NCI-H1105 (cell line): ENCODE data around the gene SMYD4.
"Not testable (repeated sequence)": the region's sequence is repeated elsewhere in the genome, so short reads cannot be mapped to it uniquely, and the experiment has no call there.

Experiments
- DNase-seq: peaks from one replicate; lab custom pipeline; 2025; lab: John Stamatoyannopoulos, UW

The SMYD4 gene

DNA sequence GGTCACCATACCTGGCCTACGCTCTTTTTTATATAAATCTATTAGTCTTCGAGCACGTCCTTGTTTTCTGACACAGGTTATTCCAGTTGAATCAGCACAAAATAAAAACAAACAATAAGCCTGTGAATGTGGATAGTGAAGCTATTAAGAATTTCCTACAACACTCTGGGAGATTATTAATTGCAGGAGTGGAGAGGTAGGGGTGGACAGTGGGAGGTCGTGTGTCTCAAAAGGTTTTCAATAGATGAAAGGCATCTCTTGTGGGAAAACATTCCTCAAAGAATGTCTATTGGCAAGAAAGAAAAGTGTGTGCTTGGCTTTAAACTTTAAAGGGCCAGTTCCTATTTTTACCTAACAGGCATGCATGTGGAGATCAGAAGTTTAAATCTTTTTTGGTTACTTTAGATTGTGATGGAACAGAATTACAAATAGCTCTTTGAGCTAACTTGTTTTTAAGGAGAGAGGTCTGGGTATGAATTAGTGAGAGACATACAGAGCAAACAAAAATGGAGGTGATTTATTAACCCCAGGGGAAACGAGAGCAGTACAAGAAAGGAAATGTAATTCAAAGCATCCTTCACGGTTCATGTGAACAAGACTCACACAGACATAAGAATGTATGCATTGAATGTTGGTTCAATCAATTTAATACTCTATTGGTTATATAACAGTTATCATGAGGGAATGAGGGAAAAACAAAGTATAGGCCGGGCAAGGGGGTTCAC, 9.0 kb downstream of the SMYD4 start:
- no peak for DNase-seq

DNA sequence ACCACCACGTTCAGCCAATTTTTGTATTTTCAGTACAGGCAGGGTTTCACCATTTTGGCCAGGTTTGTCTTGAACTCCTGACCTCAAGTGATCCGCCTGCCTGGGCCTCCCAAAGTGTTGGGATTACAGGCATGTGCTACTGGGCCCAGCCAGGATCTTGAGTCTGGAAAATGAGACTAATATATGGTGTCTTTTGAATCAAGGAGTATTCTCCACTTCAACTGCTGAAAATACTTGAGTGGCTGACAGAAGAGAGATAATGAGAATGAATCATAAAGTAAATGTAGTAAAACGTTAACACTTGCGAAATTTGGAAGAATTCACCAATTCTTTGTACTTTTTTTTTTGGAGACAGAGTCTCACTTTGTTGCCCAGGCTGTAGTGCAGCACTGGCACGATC, 16.6 kb downstream of the SMYD4 start:
- DNase-seq, result no peak

DNA sequence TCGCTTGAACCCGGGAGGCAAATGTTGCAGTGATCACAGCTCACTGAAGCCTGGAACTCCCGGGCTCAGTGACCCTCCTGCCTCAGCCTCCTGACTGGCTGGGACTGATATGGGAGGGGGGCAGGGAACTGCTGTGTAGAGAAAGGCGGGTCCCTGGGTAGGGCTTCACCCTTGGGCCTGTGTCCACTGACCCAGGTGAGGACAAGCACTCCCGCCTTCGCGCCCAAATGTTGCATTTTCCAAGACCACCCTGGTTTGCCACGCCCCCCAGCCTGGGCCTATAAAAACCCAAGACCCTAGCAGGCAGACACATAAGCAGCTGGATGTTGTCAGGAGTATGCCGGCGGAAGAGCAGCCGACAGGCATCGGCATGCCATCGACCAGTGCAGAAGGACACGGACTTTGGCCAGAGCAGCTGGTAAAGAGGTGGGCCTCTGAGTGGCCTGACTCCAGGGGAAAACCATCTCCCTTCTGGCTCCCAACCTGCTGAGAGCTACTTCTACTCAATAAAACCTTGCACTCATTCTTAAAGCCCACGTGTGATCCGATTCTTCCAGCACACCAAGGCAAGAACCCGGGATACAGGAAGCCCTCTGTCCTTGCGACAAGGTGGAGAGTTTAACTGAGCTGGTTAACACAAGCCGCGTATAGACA, 19.1 kb downstream of the SMYD4 start:
- DNase-seq, result no peak

GRCh38 chr17:1809815-1810214, 19.9 kb downstream of the SMYD4 start:
- not testable (repeated sequence) for DNase-seq

GRCh38 chr17:1808644-1809043, 21.1 kb downstream of the SMYD4 start:
- no peak for DNase-seq

DNA sequence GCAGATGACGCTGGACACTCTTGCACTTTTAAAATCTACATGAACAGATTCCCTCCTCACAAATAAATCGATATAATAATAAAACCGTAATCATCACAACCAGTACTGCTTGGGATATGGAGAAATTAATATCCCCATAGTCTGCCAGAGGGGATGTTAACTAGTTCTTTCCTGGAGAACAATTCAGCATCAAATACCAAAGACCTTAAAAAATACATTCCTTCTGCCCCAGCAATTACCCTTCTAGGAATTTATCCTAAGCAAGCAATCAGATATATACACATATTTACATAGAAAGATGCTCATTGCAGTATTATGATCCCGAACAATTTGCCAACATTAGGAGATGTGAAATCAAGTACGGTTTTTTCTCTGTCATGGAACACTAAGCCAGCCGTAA, 21.8 kb downstream of the SMYD4 start:
- DNase-seq, result no peak

- DNase-seq, result no peak
Observed at GRCh38 chr17:1803280-1803679, 26.4 kb downstream of the SMYD4 start.

DNA sequence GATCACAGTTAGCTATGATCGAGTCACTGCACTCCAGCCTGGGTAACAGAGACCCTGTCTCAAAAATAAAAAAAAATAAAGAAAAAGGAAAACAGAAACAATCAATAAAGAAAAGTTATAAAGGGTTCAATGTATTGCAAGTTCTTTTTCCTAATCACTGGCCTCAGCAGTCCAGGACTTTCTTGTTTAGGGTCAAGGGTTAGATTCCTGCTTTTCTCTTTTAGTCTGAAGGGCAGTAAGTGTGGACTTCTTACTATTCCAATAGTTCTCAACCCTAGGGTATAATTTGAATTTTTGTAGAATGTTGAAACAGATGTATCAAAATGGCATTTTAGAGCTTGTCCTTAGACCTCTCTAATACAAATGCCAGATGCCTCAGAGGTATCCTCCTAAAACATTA, 27.3 kb downstream of the SMYD4 start:
- DNase-seq, result no peak

GRCh38 chr17:1800712-1801111, 29.0 kb downstream of the SMYD4 start:
- no peak for DNase-seq

DNA sequence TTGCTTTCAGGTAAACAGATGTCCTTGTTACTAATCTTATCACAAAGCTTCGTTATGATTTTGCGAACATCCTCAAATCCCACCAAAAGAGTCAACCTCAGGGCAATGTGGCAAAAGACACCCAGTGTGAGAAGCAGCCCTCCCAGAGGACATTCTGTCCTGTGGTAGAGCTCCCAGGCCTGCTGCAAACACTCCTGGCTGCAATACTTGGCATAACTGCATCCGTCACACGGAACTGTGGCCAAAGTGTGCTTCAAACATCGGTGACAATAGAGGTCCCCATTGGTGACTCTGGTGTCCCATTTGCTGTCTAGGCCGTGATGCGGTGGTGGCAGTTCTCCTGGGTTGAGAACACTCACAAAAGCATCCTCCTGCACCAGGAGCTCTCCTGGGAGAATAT, 29.5 kb downstream of the SMYD4 start:
- no peak for DNase-seq

DNA sequence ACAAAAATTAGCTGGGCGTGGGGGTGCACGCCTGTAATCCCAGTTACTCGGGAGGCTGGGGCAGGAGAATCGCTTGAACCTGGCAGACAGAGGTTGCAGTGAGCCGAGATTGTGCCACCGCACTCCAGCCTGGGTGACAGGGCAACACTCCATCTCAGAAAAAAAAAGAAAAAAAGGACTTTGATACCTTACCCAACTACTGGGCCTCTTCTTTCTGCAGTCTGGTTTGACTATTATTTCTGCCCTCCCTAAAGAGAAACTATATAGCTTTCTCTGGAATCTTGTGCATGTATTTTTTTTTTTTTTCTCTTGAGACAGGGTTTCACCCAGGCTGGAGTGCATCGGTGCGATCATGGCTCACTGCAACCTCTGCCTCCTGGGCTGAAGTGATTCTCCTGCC, 31.9 kb downstream of the SMYD4 start:
- DNase-seq, result not testable (repeated sequence)

DNA sequence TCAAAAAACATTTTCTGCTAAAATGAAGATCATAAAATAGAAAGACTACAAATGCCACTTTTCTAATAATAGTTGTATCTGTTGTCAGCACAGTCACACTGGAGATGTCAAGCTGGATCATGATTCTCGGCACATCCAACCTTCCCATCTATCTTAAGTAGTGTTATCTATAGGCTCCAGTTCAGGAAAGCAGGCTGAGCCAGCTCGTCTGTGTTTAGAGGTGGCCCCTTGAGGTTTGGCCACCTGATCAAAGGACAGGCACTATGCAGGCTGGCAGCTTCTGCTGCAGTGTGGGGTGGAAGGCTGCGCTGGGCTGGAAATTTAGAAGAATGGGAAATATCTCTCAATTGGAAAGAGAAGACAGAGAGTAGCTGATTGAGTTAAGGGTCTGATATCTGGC, 32.4 kb downstream of the SMYD4 start:
- no peak for DNase-seq

GRCh38 chr17:1796800-1797199, 32.9 kb downstream of the SMYD4 start:
- DNase-seq, result no peak

DNA sequence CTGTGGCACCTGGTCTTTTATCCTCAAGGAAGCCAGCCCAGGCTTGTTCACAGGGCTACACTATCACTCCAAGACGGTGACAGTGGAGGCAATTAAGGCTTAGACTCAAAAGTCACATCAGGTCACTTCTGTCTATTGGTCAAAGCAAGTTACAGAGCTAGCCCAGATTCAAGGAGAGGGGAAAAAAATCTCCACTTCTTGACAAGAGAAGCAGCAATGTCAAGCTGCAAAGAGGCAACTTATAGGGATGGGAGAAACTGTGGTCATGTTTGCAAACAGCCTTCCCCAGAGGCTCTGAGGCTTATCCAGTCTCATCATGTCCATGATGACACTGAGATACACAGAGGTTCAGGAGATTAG, 36.3 kb downstream of the SMYD4 start:
- DNase-seq, result peak; percentile 65

GRCh38 chr17:1792495-1793446, 36.9 kb downstream of the SMYD4 start:
- DNase-seq, result no peak

- no peak for DNase-seq
Observed at GRCh38 chr17:1789936-1790335, 39.8 kb downstream of the SMYD4 start.

DNA sequence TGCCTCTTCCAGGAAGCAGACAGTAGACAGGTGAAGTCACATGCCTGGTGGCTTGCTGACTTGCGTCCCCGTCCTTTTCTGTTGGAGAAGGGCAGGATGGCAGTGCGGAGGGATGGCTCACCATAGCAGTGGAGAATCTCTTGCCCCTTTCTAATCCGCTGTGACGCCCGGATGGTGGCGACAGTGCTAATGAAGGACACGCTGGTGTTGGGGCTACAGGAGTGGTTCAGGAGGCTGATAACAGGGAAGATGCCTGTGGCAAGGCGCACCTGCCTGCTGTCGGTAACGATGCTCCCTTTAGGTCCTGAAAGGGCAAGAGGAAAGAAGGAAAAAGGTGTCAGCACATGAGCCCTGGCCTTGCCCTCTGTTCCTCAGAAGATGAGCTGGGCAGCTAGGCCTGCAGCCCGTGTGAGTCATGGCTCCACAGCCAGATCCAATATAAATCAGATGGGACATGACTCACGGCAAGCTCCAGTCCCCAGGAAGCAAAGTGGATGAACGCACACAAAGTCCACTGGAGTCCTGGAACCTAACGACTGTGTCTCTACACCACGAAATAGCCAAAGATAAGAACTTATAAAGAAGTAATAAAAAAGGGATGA, 42.3 kb downstream of the SMYD4 start:
- DNase-seq, result no peak

GRCh38 chr17:1786708-1787107, 43.0 kb downstream of the SMYD4 start:
- DNase-seq, result no peak

GRCh38 chr17:1785930-1786329, 43.8 kb downstream of the SMYD4 start:
- DNase-seq, result no peak

DNA sequence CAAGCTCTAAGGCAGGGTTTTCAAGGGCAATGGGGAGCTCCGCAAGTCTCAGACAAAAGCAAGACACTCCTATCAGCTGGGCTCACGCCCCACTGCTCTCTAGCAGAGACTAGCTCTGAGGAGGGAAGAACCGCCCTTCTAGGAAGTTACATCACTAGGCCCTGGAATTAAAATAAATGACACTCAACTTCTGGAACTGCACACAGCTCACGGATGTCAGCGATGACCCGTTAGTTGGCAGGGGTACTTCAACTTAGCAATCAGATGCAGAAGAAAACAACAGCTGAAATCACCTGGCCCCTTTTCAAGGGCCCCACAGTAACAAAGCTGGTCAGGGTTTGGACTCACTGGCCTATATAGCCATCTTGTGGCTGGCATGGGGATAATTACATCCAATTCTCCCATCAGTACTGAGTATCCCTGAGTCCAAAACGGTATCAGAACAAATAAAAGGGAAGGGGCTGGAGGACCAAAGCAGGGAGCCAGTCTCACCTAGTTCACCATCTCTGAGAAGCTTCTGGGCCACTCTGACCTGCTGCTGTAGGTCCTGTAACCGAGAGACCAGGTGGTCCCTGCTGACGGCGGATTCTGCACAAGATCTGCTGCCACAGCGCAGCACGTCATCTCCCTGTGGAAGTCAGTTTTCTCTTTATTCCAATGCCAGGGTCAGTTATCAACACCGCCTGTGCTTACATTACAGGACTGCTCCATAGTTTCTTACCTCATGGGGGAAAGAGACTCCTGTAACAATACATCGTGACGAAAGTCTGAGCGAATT, 45.7 kb downstream of the SMYD4 start:
- DNase-seq, result peak; percentile 10

DNA sequence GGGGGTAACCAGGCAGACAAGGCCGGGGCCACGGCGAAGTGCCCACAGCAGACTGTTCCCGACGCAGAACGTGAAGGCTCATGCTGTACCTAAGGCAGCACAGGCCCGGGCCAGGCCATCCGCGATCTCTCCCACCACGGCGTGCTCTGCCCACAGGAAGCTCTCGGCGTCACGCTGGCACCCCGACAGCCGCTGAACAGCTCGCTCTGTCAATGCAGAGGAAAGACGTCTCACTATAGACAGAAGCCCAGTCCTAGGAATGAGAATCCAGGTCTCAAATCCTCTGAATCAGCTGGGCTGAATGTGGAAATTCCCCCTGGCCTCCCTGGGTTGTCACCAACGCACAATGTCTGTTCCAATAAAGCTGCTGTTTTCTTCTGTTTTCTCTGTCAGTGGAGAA, 46.4 kb downstream of the SMYD4 start:
- no peak for DNase-seq

DNA sequence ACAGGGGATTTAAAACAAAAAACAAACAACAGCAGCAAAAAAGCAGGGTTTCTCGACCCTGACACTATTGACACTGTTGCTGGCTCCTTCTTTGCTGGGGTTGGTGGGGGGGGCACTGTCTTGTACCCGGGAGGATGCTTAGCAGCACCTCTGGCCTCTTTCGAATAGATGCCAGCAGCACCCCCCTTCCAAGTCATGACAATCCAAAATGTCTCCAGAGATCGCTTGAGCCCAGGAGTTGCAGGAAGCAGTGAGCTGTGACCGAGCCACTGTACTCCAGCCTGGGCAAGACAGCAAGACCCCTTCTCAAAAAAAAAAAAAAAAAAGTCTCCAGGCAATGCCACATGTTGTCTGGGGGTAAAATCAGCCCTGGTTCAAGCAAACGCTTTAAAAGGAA, 47.5 kb downstream of the SMYD4 start:
- DNase-seq, result no peak
